ENCODE measurements around the gene UBE2G1. TPM values are rescaled to one million over a fixed set of nuclear protein-coding genes. Genes with fewer than 3 reads are reported as not detected.
"Not testable (repeated sequence)": the region's sequence is repeated elsewhere in the genome, so short reads cannot be mapped to it uniquely, and the experiment has no call there.

Gene UBE2G1
- total RNA-seq, 3 donors from 2014 or later, result 71.3 to 73.0 (median 72.2) TPM

- H3K36me3 Mint-ChIP-seq (ENCODE audit: insufficient read depth), result no peaks in the 10 kb centered on the region
- no peaks in the 10 kb centered on the region for H3K27me3 Mint-ChIP-seq (ENCODE audit: low read depth)
These were observed 20.7 kb upstream of the UBE2G1 start for GRCh38 chr17:4387137-4387536.

DNA sequence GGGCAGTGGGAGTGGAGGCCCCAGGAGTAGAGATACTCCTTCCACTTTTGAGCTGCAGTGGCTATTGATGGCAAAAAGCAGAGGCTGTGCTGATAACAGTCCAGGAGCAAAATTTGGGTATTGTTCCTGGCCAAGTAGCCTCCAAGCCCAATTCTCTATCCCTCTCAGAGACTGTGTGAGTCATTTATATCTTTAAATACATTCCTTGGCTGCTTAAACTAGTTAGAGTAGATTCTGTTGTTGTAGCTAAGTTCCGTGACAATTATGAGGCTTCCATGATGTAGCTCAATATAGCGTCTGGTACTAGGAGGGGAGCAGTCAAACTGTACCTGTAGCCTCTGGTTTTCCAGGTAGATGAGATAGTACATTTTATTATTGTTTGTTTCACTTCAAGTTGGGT, 19.9 kb upstream of the UBE2G1 start:
- H3K4me3 Mint-ChIP-seq, result no peak overlapping the region
- no peaks in the 10 kb centered on the region for H3K9me3 Mint-ChIP-seq
- no peaks in the 10 kb centered on the region for H3K36me3 Mint-ChIP-seq (ENCODE audit: insufficient read depth)
- ATAC-seq, result no peak
- DNase-seq, result no peak
- H3K4me1 Mint-ChIP-seq (ENCODE audit: low read depth), result peaks cover 5% of the 10 kb centered on the region
- no peaks in the 10 kb centered on the region for H3K27me3 Mint-ChIP-seq (ENCODE audit: low read depth)

More at GRCh38 chr17:4387137-4387536, 20.7 kb upstream of the UBE2G1 start:
- ATAC-seq (no peak), DNase-seq (no peak)
- H3K9me3 Mint-ChIP-seq, result no peaks in the 10 kb centered on the region
- no peak overlapping the region for H3K4me3 Mint-ChIP-seq
- peaks cover 5% of the 10 kb centered on the region for H3K4me1 Mint-ChIP-seq (ENCODE audit: low read depth)

GRCh38 chr17:4381690-4382671, 15.5 kb upstream of the UBE2G1 start:
- Mint-ChIP-seq H3K9me3 (no peaks in the 10 kb centered on the region), H3K27me3 (ENCODE audit: low read depth) (no peaks in the 10 kb centered on the region), H3K4me3 (no peak overlapping the region), H3K36me3 (ENCODE audit: insufficient read depth) (no peaks in the 10 kb centered on the region), H3K4me1 (ENCODE audit: low read depth) (peaks cover 12% of the 10 kb centered on the region)
- ATAC-seq, result no peak
- no peak for DNase-seq

- H3K27me3 Mint-ChIP-seq (ENCODE audit: low read depth), result no peaks in the 10 kb centered on the region
- no peak overlapping the region for H3K4me3 Mint-ChIP-seq
- H3K36me3 Mint-ChIP-seq (ENCODE audit: insufficient read depth), result no peaks in the 10 kb centered on the region
- ATAC-seq (no peak), DNase-seq (no peak)
- no peaks in the 10 kb centered on the region for H3K9me3 Mint-ChIP-seq
- H3K4me1 Mint-ChIP-seq (ENCODE audit: low read depth), result peaks cover 25% of the 10 kb centered on the region
These were observed 12.2 kb upstream of the UBE2G1 start for GRCh38 chr17:4378626-4379025.

GRCh38 chr17:4377247-4377646, 10.8 kb upstream of the UBE2G1 start:
- H3K4me3 Mint-ChIP-seq; H3K27me3 Mint-ChIP-seq (ENCODE audit: low read depth); H3K36me3 Mint-ChIP-seq (ENCODE audit: insufficient read depth); H3K9me3 Mint-ChIP-seq; DNase-seq; ATAC-seq: not testable (repeated sequence)
- peaks cover 24% of the 10 kb centered on the region for H3K4me1 Mint-ChIP-seq (ENCODE audit: low read depth)

- H3K9me3 Mint-ChIP-seq; H3K4me3 Mint-ChIP-seq; H3K36me3 Mint-ChIP-seq (ENCODE audit: insufficient read depth): not testable (repeated sequence)
These were observed 9.4 kb upstream of the UBE2G1 start for GRCh38 chr17:4375796-4376440.

DNA sequence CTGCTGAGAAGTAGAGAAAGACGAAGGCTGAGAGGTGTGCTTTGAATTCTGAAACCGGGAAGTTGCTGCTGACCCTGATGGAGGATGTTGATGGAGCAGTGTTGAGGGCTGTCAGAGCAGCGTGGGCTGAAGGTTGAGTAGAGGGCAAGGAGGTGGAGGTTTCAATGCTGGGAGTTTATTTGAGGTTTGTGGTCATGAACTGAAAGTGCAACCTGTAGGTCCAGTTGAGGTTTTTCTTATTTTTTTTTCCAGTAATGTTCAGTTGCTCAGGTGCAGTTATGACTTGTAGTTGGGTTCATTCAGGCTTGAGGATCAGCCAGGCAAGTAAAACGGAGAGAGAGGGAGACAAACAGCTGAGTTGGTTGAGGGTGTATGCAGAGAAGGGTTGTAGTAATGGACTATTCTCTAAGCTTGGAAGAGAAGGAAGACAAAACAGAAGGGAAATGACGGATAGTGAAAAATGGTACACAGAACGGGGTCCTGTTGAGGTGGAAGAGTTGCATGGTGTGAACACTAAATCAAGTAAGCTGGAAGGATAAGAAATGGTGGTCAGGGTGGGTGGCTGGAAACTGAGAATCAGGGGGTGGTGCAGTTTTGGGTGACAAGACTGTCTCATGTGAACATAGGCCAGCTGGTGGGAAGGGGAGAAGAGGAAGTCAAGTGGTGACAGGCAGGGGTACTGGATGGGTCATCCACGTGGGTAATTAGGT, 8.7 kb upstream of the UBE2G1 start:
- no peaks in the 10 kb centered on the region for H3K36me3 Mint-ChIP-seq (ENCODE audit: insufficient read depth)
- H3K4me3 Mint-ChIP-seq, result peak overlapping the region; percentile 46
- no peaks in the 10 kb centered on the region for H3K27me3 Mint-ChIP-seq (ENCODE audit: low read depth)
- ATAC-seq (peak; percentile 87 to 89), DNase-seq (no peak)
- H3K9me3 Mint-ChIP-seq, result no peaks in the 10 kb centered on the region
- H3K4me1 Mint-ChIP-seq (ENCODE audit: low read depth), result peaks cover 21% of the 10 kb centered on the region

More at GRCh38 chr17:4375796-4376440, 9.4 kb upstream of the UBE2G1 start:
- not testable (repeated sequence) for H3K27me3 Mint-ChIP-seq (ENCODE audit: low read depth); DNase-seq; ATAC-seq
- H3K4me1 Mint-ChIP-seq (ENCODE audit: low read depth), result peaks cover 21% of the 10 kb centered on the region

GRCh38 chr17:4369557-4370230, 3.2 kb upstream of the UBE2G1 start:
- Mint-ChIP-seq H3K36me3 (ENCODE audit: insufficient read depth) (peaks cover 4% of the 10 kb centered on the region), H3K27me3 (ENCODE audit: low read depth) (no peaks in the 10 kb centered on the region), H3K9me3 (no peaks in the 10 kb centered on the region), H3K4me3 (no peak overlapping the region), H3K4me1 (ENCODE audit: low read depth) (peaks cover 16% of the 10 kb centered on the region)
- DNase-seq (no peak), ATAC-seq (no peak)

GRCh38 chr17:4368341-4368740, 1.9 kb upstream of the UBE2G1 start:
- Mint-ChIP-seq H3K9me3 (no peaks in the 10 kb centered on the region), H3K36me3 (ENCODE audit: insufficient read depth) (peaks cover 4% of the 10 kb centered on the region), H3K4me3 (no peak overlapping the region), H3K4me1 (ENCODE audit: low read depth) (peaks cover 17% of the 10 kb centered on the region), H3K27me3 (ENCODE audit: low read depth) (no peaks in the 10 kb centered on the region)
- ATAC-seq, result no peak
- no peak for DNase-seq

- not testable (repeated sequence) for H3K9me3 Mint-ChIP-seq; H3K4me3 Mint-ChIP-seq; ATAC-seq; H3K36me3 Mint-ChIP-seq (ENCODE audit: insufficient read depth); DNase-seq; H3K27me3 Mint-ChIP-seq (ENCODE audit: low read depth)
- peaks cover 26% of the 10 kb centered on the region for H3K4me1 Mint-ChIP-seq (ENCODE audit: low read depth)
These were observed 702 bp upstream of the UBE2G1 start for GRCh38 chr17:4367177-4367576.

DNA sequence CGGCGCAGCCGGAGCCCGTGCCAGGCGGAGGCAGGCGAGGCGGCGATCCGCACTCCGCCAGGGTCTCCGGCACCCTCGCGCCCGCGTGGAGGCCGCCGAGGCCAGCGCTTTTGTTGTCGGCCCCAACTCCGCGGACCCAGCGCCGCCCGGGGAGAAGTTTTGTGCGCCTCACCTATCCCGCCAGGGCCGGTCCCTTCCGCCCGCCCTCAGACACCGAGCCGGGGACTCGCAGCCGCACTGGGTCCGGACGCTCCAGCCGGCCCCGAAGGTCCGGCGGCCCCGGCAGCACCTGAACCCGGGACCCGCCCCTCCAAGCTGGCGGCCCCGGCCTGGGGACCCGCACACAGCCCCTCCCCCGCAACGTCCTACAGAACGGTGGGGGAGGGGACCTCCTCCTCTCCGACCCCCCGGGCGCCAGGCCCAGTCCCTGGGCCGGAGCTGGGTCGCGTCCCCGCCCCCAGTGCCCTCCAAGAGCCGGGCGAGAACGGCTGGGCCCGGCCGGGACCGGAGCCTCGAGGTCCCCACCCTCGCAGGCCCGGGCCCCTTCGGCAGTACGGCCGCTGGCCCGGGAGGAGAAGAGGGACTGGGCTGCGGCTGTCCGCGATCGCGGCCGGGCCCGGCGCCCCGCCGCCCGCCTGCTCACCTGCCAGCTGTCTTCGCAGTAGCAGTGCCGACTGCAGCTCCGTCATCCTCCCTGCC, 698 bp downstream of the UBE2G1 start:
- peak; percentile 7 to 26 for ATAC-seq
- Mint-ChIP-seq H3K4me1 (ENCODE audit: low read depth) (peaks cover 30% of the 10 kb centered on the region), H3K4me3 (peak overlapping the region; percentile 81), H3K36me3 (ENCODE audit: insufficient read depth) (peaks cover 6% of the 10 kb centered on the region), H3K9me3 (no peaks in the 10 kb centered on the region), H3K27me3 (ENCODE audit: low read depth) (no peaks in the 10 kb centered on the region)
- peak; percentile 21 for DNase-seq

GRCh38 chr17:4365103-4365627, 1.3 kb downstream of the UBE2G1 start:
- peak; percentile 86 for DNase-seq
- peak; percentile 73 to 76 for ATAC-seq
- Mint-ChIP-seq H3K9me3 (no peaks in the 10 kb centered on the region), H3K4me1 (ENCODE audit: low read depth) (peaks cover 35% of the 10 kb centered on the region), H3K36me3 (ENCODE audit: insufficient read depth) (peaks cover 6% of the 10 kb centered on the region), H3K4me3 (peak overlapping the region; percentile 95), H3K27me3 (ENCODE audit: low read depth) (no peaks in the 10 kb centered on the region)

DNA sequence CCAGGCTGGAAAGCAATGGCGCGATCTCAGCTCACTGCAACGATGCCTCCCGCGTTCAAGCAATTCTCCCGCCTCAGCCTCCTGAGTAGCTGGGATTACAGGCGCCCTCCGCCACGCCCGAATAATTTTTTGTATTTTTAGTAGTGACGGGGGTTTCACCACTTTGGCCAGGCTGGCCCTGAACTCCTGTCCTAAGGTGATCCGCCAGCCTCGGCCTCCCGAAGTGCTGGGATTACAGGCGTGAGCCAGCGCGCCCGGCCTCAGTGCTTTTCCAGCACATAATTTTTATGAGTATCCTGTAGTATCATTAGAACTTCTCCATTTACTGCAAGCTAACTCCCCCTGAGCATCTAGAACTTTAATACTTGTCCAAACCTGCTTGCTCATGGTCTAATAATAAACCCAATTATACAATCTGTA, 1.8 kb downstream of the UBE2G1 start:
- DNase-seq, result no peak
- Mint-ChIP-seq H3K4me3 (peak overlapping the region; percentile 95), H3K4me1 (ENCODE audit: low read depth) (peaks cover 40% of the 10 kb centered on the region), H3K36me3 (ENCODE audit: insufficient read depth) (peaks cover 6% of the 10 kb centered on the region), H3K9me3 (no peaks in the 10 kb centered on the region), H3K27me3 (ENCODE audit: low read depth) (no peaks in the 10 kb centered on the region)
- no peak for ATAC-seq
